ENCODE data around the gene CADPS2.

Gene CADPS2

DNA sequence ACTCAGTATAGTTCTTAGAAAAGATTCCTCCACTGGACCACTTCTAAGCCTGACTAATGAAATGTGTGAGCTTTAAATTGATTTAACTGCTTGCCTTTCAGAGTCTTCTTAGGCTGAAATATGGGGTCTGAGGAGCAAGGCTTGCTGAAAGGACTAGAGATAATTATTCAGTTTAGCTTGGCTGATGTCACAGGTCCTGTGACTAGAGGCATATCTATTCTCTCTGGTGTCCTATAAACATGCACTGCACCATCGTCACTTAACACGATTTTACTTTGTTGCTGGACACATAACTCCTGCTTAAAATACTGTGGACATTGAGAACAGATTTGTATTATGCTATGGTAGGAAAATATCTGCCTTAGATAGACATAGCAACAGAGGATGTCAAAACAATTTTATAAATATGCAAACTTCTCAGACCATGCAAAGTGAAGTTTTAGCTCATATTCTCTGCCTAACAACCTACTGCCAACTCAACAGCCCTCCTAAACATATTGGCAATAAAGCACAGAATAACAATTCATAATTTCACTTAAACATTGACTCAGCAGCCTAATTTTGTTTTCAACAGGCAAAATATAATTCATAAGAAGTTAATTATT, 267.6 kb downstream of the CADPS2 start:
- no peak for DNase-seq (ENCODE audit: low read depth in 4 of 4, low spot score in 1 of 4)

DNA sequence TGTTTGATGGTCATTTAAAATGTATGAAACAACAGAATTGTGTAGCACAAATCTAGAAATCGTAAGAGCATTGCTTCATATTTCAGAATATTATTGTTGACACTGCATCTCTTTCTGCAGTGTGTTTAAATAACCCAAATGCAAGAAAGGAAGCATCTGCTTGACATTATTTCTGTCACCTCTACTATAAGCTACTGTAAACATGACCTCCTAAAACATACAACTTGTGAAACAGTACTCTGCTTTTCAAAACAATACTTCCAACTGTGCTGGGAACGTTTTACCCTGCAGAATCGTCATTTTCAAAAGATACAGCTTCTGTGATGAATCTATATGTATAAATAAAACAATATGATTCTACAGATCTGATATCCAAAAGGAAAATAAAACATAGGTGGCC, 269.3 kb downstream of the CADPS2 start:
- no peak for DNase-seq (ENCODE audit: low read depth in 4 of 4, low spot score in 1 of 4)

- DNase-seq (ENCODE audit: low read depth in 4 of 4, low spot score in 1 of 4): no peak
Measured at GRCh38 chr7:122605929-122606328, 280.3 kb downstream of the CADPS2 start.

DNA sequence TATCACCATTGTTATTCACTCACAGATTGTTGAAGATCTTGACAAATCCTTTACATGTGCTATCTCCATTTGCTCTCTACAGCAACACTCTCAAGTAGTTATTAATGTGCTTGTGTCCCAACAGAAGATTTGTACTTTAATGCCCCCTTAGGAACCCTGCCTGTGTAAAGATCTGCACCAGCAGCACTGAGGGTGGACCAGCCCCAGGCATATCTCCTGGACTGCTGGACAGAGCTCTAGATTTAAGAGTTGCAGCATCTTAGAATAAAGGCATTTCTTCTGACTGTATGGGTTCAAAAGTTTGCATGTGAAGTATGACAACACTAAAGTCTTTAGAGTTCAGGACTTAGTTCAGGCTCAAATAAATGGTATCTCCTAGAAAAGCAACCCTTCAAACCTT, 282.0 kb downstream of the CADPS2 start:
- DNase-seq (ENCODE audit: low read depth in 4 of 4, low spot score in 1 of 4): no peak

DNA sequence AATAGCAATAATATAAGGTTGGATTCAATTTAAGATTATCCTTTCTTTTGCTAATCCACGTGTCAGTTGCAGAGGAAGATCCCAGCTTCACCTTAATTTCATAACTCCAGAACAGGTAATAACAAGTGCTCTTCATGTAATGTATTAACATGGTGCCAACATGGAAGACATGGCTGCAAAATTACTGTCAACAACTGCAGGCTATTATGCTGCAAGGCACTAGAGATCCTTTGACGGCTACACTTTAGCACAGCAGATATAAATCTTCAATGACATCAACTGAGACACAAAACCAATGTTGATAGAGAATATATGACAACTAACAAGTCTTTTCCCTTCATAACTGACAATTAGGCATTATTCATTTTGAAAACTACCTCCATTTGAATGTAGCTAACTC, 283.5 kb downstream of the CADPS2 start:
- no peak for DNase-seq (ENCODE audit: low read depth in 4 of 4, low spot score in 1 of 4)

- DNase-seq (ENCODE audit: low read depth in 4 of 4, low spot score in 1 of 4): no peak
Measured at GRCh38 chr7:122600630-122601029, 285.6 kb downstream of the CADPS2 start.

DNA sequence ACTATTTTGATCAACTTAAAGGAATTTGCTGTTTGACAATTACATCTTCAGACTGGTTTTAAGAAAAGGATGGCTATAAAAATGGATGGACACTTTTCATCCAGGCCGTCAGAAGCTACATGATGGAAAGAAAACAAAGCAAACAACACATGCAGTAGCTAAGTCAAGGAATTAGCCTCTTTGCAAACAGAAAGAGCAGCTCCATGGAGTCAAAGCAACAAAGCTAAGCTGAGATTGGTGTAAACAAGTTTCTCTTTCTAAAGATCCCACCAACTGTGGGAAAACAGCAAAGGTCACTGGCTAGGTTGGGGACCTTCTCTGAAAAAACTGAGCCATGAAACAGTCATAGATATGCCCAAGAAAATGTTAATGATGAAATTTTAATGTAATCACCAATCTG, 286.2 kb downstream of the CADPS2 start:
- no peak for DNase-seq (ENCODE audit: low read depth in 4 of 4, low spot score in 1 of 4)

DNA sequence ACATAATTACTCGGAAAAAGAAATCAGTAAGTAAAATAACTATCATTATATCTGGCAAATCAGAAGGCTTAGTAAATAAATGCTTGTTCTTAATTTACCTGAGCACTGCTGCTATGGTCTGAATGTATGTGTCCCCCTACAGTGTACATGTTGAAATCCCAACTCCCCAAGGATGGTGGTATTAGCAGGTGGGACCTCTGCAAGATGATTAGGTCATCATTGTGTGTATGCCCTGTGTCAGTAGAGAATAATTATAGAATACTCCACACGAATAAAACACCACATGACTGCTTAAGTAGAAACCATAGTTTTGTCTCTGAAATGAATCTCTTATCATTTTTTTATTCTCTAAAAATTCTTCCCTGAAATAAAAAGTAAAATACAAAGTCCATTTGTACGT, 289.0 kb downstream of the CADPS2 start:
- DNase-seq (ENCODE audit: low read depth in 4 of 4, low spot score in 1 of 4): no peak

GRCh38 chr7:122595885-122596284, 290.4 kb downstream of the CADPS2 start:
- DNase-seq (ENCODE audit: low read depth in 4 of 4, low spot score in 1 of 4): no peak

DNA sequence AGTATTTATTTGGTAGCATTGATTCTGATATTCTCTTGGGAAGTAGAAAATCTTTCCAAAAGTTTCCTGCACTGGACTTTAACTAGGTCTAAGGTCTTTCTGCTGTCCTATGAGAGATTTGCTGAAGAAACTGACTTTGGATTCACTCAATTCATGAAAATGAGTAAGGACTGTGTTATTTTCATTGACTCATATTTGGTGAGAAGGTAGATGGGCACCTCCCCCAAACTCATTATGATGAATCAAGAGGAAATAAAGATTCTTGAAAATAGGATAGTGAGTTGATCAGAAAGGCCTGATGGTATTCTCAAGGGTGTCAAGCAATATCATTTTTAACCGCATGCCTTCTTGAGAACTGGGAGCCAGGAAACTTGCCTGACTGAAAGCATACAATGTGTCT, 297.6 kb downstream of the CADPS2 start:
- no peak for DNase-seq (ENCODE audit: low read depth in 4 of 4, low spot score in 1 of 4)

- DNase-seq (ENCODE audit: low read depth in 4 of 4, low spot score in 1 of 4): no peak
Measured at GRCh38 chr7:122584676-122585251, 301.5 kb downstream of the CADPS2 start.

DNA sequence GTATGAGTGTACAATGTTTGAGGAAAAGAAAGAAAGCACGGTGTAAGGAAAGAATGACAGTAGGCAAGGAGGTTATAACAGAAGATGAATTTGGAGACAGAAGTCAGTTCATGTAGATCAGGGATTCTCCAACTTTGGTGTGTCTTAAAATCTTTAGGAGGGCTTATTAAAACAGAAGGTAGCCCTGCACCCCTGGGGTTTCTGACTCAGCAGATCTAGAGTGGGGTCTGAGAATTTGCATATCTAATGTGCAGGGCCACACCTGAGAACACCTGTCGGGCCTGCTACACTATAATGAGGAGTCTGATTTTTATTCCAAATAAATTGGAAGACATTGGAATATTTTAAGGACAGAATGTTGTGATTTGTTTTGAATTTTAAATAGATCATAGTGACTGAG, 307.9 kb downstream of the CADPS2 start:
- DNase-seq (ENCODE audit: low read depth in 4 of 4, low spot score in 1 of 4): no peak

- no peak for DNase-seq (ENCODE audit: low read depth in 4 of 4, low spot score in 1 of 4)
Measured at GRCh38 chr7:122577449-122578003, 308.7 kb downstream of the CADPS2 start.

- no peak for DNase-seq (ENCODE audit: low read depth in 4 of 4, low spot score in 1 of 4)
Measured at GRCh38 chr7:122572706-122573105, 313.6 kb downstream of the CADPS2 start.

DNA sequence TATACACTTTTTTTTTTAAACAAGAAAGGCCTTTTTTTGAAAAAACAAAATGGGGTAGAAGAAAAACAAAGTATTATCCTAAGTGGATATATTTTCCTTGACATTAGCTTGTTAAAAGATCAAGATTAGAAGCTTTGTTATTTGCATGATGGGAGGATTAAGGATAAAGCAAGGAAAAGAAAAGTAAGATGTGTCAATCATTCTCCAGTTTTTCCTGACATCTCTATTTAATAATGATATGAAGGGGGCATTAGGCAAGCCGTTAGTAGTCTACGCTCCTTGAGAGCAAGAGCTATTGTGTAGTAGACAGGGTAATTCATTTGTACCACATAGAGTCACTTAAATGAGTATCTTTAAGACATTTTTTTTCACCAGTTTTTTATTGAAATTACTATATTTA, 324.9 kb downstream of the CADPS2 start:
- no peak for DNase-seq (ENCODE audit: low read depth in 4 of 4, low spot score in 1 of 4)

- no peak for DNase-seq (ENCODE audit: low read depth in 4 of 4, low spot score in 1 of 4)
Measured at GRCh38 chr7:122556873-122557542, 329.3 kb downstream of the CADPS2 start.

DNA sequence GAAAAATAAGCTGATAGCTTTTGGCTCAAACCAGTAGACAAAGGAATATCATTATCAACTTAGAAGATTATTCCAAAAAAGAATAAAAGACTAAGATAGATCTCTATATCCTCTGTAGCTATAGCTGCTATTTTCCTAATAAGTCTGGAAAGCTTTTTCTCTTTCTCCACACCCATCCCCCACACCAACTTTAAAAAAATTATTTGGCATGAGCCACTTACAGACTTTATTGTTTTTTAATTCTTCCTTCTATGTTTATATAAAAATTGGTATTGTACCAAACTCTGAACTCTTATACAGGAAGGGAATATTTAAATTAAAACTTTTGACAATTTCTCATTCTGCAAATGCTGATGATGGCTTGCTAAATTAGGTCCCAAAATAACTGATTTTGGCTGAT, 330.0 kb downstream of the CADPS2 start:
- DNase-seq (ENCODE audit: low read depth in 4 of 4, low spot score in 1 of 4): no peak

GRCh38 chr7:122553761-122554160, 332.5 kb downstream of the CADPS2 start:
- DNase-seq (ENCODE audit: low read depth in 4 of 4, low spot score in 1 of 4): no peak

- DNase-seq (ENCODE audit: low read depth in 4 of 4, low spot score in 1 of 4): no peak
Measured at GRCh38 chr7:122552769-122553168, 333.5 kb downstream of the CADPS2 start.

DNA sequence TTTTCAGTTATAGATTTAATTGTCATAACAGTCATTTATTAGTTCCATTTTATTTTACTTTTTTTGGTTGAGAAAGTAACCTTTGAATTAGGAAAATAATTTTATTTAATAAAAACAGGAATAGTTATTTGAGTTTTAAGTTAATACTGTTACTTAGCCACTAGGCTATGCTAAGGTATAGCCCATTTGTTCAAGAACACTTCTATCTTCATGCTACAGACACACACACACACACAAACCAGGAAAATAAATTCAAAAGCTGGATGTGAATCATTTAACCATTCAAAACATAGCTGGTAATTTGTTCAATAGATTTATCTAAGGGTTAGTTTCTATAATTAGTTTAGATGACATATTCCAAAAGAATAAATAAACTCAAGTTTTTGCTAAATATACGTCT, 335.7 kb downstream of the CADPS2 start:
- DNase-seq (ENCODE audit: low read depth in 4 of 4, low spot score in 1 of 4): no peak

DNA sequence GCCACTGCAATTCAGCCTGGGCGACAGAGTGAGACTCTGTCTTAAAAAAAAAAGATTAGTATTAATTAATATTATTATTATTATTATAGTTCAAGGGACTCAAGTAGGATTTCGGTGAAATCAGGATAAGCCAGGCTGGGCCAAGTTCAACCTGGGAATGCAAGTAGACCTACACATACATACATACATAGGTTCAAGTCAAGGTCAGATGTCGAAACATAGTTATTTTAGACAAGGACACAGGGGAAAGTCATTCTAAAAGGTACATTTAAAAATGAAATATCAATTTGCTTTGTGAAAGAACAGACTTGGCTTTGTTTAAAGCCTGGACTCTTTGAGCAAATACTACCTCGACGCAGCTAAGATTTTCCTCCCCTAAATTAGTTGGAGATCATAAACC, 336.7 kb downstream of the CADPS2 start:
- DNase-seq (ENCODE audit: low read depth in 4 of 4, low spot score in 1 of 4): no peak

DNA sequence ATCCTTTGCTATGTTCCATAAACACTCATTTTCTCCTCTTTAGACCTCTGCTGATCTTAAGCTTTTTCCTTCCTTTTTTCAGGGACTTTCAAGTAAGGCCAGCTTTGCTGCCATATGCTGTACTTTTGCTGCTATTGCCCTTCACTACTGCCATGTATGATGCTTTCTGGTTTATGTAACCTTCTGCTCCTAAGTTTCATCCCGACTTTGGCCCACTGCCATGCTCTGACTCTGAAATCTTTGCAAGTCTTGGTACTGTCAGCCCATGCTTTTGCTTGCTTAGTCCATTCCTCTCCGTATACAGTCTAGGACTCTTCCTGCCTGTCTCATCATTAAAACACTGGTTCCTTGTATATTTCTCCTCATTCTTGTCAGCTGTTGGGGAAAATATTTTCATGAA, 339.8 kb downstream of the CADPS2 start:
- DNase-seq (ENCODE audit: low read depth in 4 of 4, low spot score in 1 of 4): no peak

DNA sequence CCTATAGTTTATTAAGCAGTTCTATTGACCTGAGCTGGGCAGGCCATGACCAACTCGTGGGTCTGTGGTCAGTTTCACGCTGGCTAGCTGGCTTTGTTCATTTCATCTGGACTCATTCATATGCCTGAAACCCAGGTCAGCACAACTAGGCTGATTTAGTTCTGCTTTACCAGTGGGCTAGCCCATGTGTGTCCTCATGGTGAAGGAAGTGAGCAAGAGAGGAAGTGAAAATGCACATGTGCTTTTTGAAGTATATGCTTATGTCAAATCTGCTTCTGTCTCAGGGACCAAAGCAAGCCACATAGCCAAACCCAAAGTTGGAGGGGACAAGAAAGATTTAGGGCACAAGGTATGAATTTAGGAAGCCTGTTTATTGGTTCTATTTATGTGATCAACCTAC, 341.8 kb downstream of the CADPS2 start:
- no peak for DNase-seq (ENCODE audit: low read depth in 4 of 4, low spot score in 1 of 4)
